HEK293T (cell line): ENCODE data around the gene PTPN13.

Source experiments
- ARNT ChIP-seq: fragments of 450-650 bp; IDR thresholded peaks from 2 replicates; pipeline ENCODE4 v1.6.1; 2017; ENCODE audit warnings: mild to moderate bottlenecking
- BHLHE40 ChIP-seq: fragments of 450-650 bp; IDR thresholded peaks from 2 replicates; pipeline ENCODE4 v1.6.1; 2016; ENCODE audit warnings: mild to moderate bottlenecking, moderate library complexity, borderline replicate concordance
- CTBP1 ChIP-seq: fragments of 450-650 bp; IDR thresholded peaks from 2 replicates; pipeline ENCODE4 v1.6.1; 2016; ENCODE audit warnings: borderline replicate concordance
- ELF4 ChIP-seq: fragments of 450-650 bp; IDR thresholded peaks from 2 replicates; pipeline ENCODE4 v1.6.1; 2017; ENCODE audit warnings: antibody characterized with exemption
- FOXA1 ChIP-seq: fragments of 450-650 bp; IDR thresholded peaks from 2 replicates; pipeline ENCODE4 v1.6.1; 2016; ENCODE audit warnings: mild to moderate bottlenecking
- FOXK2 ChIP-seq: fragments of 450-650 bp; IDR thresholded peaks from 2 replicates; pipeline ENCODE4 v1.6.1; 2016; ENCODE audit warnings: mild to moderate bottlenecking
- FOXM1 ChIP-seq: fragments of 450-650 bp; IDR thresholded peaks from 2 replicates; pipeline ENCODE4 v1.6.1; 2017; ENCODE audit warnings: mild to moderate bottlenecking, borderline replicate concordance
- L3MBTL2 ChIP-seq: fragments of 450-650 bp; conservative IDR thresholded peaks from 2 replicates; pipeline ENCODE4 v1.6.1; 2016; ENCODE audit warnings: mild to moderate bottlenecking
- NFRKB ChIP-seq: fragments of 450-650 bp; IDR thresholded peaks from 2 replicates; pipeline ENCODE4 v1.6.1; 2016; ENCODE audit warnings: mild to moderate bottlenecking, moderate library complexity
- PKNOX1 ChIP-seq: fragments of 450-650 bp; IDR thresholded peaks from 2 replicates; pipeline ENCODE4 v1.6.1; 2016
- SP1 ChIP-seq: fragments of 450-650 bp; IDR thresholded peaks from 2 replicates; pipeline ENCODE4 v1.6.1; 2017
- SUZ12 ChIP-seq: fragments of 450-650 bp; IDR thresholded peaks from 2 replicates; pipeline ENCODE4 v1.6.1; 2016; ENCODE audit warnings: mild to moderate bottlenecking
- TARDBP ChIP-seq: fragments of 450-650 bp; IDR thresholded peaks from 2 replicates; pipeline ENCODE4 v1.6.1; 2016
- ZNF384 ChIP-seq: fragments of 450-650 bp; IDR thresholded peaks from 2 replicates; pipeline ENCODE4 v1.6.1; 2016

GRCh38 chr4:86778175-86778574 lies 184.1 kb downstream of the PTPN13 start:
- TF ChIP-seq BHLHE40: no peak
- no peak for TF ChIP-seq SUZ12
- no peak for TF ChIP-seq NFRKB
- no peak for TF ChIP-seq ARNT
- TF ChIP-seq TARDBP: no peak
- no peak for TF ChIP-seq SP1
- TF ChIP-seq ZNF384: no peak
- peak; percentile 96 for TF ChIP-seq PKNOX1
- TF ChIP-seq FOXK2: no peak
- no peak for TF ChIP-seq ELF4
- peak; percentile 85 for TF ChIP-seq CTBP1
- no peak for TF ChIP-seq FOXA1
- TF ChIP-seq L3MBTL2: no peak
- TF ChIP-seq FOXM1: no peak
